ENCODE measurements around the gene PSMG2.

Gene PSMG2

DNA sequence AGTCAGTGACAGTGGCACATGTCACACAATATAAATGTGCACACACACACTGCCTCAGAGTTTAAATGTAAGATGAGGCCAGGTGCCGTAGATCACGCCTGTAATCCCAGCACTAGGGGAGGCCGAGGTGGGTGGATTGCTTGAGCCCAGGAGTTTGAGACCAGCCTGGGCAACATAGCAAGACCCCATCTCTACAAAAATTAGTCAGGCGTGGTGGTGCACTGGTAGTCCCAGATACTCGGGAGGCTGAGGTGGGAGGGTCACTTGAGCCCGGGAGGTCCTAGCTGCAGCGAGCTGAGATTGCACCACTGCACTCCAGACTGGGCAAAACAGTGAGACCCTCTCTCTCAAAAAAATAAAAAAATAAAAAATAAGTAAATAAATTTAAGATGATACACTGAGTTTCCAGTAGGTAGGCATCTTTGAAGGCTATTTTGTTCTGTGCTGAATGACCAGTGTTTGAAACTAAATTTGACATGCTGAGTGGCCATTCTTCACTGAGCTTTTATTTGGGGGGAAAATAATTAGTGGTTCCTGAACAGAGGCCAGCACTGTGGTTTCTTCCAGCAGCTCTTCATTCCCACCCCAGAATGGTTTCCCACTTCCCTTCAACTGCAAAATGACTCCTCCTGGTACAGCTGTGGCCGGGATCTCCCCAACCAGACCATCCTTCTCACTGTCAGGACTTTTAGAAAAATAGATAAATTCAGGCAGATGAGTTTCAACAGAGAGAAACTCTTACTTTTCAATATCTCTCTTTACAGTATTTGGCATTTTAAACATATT, 44.9 kb downstream of the PSMG2 start:
- no peak for DNase-seq
- Histone ChIP-seq H3K27me3 (no peaks in the 10 kb centered on the region), H3K9me3 (no peaks in the 10 kb centered on the region), H3K4me1 (no peaks in the 10 kb centered on the region), H3K36me3 (no peaks in the 10 kb centered on the region), H3K4me3 (ENCODE audit: low read depth, low read length) (no peak overlapping the region)
- TF ChIP-seq CTCF (IDR thresholded peaks at IDR 0.05; ENCODE audit: low read depth, low read length), result no peak

GRCh38 chr18:12748671-12749070, 45.8 kb downstream of the PSMG2 start:
- Histone ChIP-seq H3K9me3 (no peaks in the 10 kb centered on the region), H3K4me3 (ENCODE audit: low read depth, low read length) (no peak overlapping the region), H3K36me3 (no peaks in the 10 kb centered on the region), H3K27me3 (no peaks in the 10 kb centered on the region), H3K4me1 (no peaks in the 10 kb centered on the region)
- no peak for DNase-seq
- TF ChIP-seq CTCF (IDR thresholded peaks at IDR 0.05; ENCODE audit: low read depth, low read length), result no peak

DNA sequence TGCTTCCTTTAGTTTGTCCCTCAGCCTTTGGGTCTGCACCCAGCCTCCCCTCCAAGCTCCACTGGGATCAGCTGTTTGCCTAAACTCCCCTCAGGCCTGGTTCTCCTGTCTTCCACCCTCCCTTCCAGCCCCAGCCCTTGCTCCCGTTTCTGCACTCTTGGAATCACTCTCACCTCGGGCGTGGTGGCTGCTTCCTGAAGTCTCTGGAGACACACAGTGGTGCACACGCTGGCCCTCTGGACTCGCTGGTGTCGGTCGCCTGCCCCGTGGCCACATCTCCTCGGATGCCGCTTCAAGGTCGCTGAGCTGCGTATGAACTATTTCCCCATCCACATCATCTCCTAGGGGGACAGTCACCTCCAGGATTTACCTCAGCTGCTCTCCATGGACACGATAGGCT, 46.3 kb downstream of the PSMG2 start:
- Histone ChIP-seq H3K27me3 (no peaks in the 10 kb centered on the region), H3K4me1 (no peaks in the 10 kb centered on the region), H3K9me3 (no peaks in the 10 kb centered on the region), H3K4me3 (ENCODE audit: low read depth, low read length) (no peak overlapping the region), H3K36me3 (no peaks in the 10 kb centered on the region)
- DNase-seq, result no peak
- no peak for TF ChIP-seq CTCF (IDR thresholded peaks at IDR 0.05; ENCODE audit: low read depth, low read length)

DNA sequence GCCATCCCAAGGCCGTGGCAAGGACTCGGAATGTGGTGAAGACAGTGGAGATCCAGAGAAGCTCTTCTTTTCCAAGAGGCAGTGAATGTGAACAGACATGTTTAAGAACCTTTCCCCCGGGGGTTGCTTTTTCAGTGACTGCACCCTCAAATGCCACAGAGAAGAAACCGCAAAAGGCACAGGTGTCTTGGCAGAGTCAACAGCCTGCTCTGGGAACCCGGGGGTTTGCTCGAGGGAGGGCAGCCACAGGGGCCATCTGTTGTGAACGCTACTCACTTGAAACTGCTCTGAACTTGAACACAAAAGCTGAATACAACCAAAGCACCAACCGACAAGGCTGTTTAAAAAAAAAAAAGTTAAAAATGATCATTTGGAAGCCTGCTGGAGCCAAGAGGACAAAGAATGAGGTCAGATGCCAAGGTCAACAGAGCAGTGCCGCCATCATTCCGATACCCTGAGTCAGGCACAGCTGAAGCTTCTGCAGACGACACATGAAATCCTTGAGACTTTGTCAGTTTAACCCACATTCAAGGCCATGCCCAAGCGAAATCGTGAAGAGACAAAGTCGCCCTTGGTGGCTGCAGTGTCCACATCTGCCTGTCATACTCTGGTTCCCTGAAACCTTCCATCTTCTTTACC, 47.4 kb downstream of the PSMG2 start:
- Histone ChIP-seq H3K36me3 (no peaks in the 10 kb centered on the region), H3K4me1 (no peaks in the 10 kb centered on the region), H3K27me3 (no peaks in the 10 kb centered on the region), H3K4me3 (ENCODE audit: low read depth, low read length) (no peak overlapping the region), H3K9me3 (no peaks in the 10 kb centered on the region)
- no peak for DNase-seq
- TF ChIP-seq CTCF (IDR thresholded peaks at IDR 0.05; ENCODE audit: low read depth, low read length), result no peak

GRCh38 chr18:12750715-12751502, 48.1 kb downstream of the PSMG2 start:
- DNase-seq, result no peak
- Histone ChIP-seq H3K9me3 (no peaks in the 10 kb centered on the region), H3K27me3 (no peaks in the 10 kb centered on the region), H3K4me1 (no peaks in the 10 kb centered on the region), H3K4me3 (ENCODE audit: low read depth, low read length) (no peak overlapping the region), H3K36me3 (no peaks in the 10 kb centered on the region)
- no peak for TF ChIP-seq CTCF (IDR thresholded peaks at IDR 0.05; ENCODE audit: low read depth, low read length)
